DOHH2 (cell line): ENCODE measurements around the gene ZNF792.

Experiments used
- EZH2phosphoT487 ChIP-seq: fragments of 200-600 bp; sonication (generic); IDR thresholded peaks from 2 replicates; pipeline ENCODE4 v1.6.1; 2017; ENCODE audit warnings: borderline replicate concordance, mild to moderate bottlenecking, antibody characterized with exemption, low read length, moderate library complexity, mixed read lengths
- TF ChIP-seq, protein P1 (sequence below): fragments of 200-600 bp; sonication (generic); IDR thresholded peaks from one replicate; pipeline ENCODE4 v1.5.1; 2014; ENCODE audit warnings: antibody characterized with exemption, mild to moderate bottlenecking, low read depth, low read length; ENCODE audit not compliant: poor library complexity, severe bottlenecking

DNA sequence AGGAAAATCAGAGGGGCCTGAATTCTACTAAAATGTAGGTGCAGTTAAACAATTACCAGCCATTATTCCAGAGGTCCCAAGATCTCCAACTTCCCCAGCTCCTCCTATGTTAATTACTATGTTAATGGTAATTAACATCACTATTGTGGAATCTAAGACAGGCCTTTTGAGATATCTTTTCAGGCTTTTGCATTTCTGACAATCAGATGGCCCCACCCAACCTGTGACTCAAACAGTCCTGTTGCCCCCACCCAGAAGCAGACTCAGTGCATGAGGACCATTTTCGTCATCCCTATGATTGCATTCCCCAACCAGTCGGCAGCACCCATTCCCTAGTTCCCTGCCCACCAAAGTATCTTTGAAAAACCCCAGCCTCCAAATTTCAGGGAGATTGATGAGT is 45.8 kb downstream of the ZNF792 start:
- TF ChIP-seq, protein P1, sequence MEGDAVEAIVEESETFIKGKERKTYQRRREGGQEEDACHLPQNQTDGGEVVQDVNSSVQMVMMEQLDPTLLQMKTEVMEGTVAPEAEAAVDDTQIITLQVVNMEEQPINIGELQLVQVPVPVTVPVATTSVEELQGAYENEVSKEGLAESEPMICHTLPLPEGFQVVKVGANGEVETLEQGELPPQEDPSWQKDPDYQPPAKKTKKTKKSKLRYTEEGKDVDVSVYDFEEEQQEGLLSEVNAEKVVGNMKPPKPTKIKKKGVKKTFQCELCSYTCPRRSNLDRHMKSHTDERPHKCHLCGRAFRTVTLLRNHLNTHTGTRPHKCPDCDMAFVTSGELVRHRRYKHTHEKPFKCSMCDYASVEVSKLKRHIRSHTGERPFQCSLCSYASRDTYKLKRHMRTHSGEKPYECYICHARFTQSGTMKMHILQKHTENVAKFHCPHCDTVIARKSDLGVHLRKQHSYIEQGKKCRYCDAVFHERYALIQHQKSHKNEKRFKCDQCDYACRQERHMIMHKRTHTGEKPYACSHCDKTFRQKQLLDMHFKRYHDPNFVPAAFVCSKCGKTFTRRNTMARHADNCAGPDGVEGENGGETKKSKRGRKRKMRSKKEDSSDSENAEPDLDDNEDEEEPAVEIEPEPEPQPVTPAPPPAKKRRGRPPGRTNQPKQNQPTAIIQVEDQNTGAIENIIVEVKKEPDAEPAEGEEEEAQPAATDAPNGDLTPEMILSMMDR: no peak
- TF ChIP-seq EZH2phosphoT487: no peak
